Mesenchymal stem cell (in vitro differentiated cells and primary cell): ENCODE data around the gene DLAT.
"Not testable (repeated sequence)": the region's sequence is repeated elsewhere in the genome, so short reads cannot be mapped to it uniquely, and the experiment has no call there.

Source experiments
- DNase-seq: peaks from one replicate; pipeline ENCODE4 v3.0.0-alpha.2; 2013
- H2AFZ ChIP-seq: one replicate; pipeline ENCODE4 v1.6.1; 2013; ENCODE audit warnings: low read depth, mild to moderate bottlenecking, control low read depth, inconsistent platforms, low read length, moderate library complexity
- H2AK5ac ChIP-seq: 2 replicates; pipeline ENCODE4 v1.6.1; 2013; ENCODE audit warnings: low read length, moderate library complexity, mild to moderate bottlenecking, inconsistent platforms; ENCODE audit not compliant: severe bottlenecking
- H2BK120ac ChIP-seq: one replicate; pipeline ENCODE4 v1.6.1; 2013; ENCODE audit warnings: low read depth, mild to moderate bottlenecking, inconsistent platforms, low read length, moderate library complexity
- H2BK12ac ChIP-seq, 2 experiments: one replicate each; pipeline ENCODE4 v1.6.1; 2013; ENCODE audit warnings: inconsistent platforms in 2 of 2, low read length in 2 of 2, mild to moderate bottlenecking in 2 of 2, moderate library complexity in 2 of 2, control low read depth in 1 of 2
- H2BK15ac ChIP-seq: one replicate; pipeline ENCODE4 v1.6.1; 2013; ENCODE audit warnings: mild to moderate bottlenecking, low read depth, inconsistent platforms; ENCODE audit not compliant: poor library complexity, severe bottlenecking
- H2BK5ac ChIP-seq: 2 replicates; pipeline ENCODE4 v1.6.1; 2013; ENCODE audit warnings: low read depth, mild to moderate bottlenecking, low read length, control low read depth, inconsistent platforms; ENCODE audit not compliant: poor library complexity, severe bottlenecking
- H3K14ac ChIP-seq, 2 experiments: one replicate each; pipeline ENCODE4 v1.6.1; 2013; ENCODE audit warnings: inconsistent platforms in 2 of 2, low read length in 2 of 2, control low read depth in 1 of 2, mild to moderate bottlenecking in 1 of 2, moderate library complexity in 1 of 2
- H3K18ac ChIP-seq, 2 experiments: one replicate each; pipeline ENCODE4 v1.6.1; 2013; ENCODE audit warnings: inconsistent platforms in 2 of 2, low read length in 2 of 2, control low read depth in 1 of 2, low read depth in 1 of 2, mild to moderate bottlenecking in 1 of 2
- H3K23ac ChIP-seq, 2 experiments: one replicate each; pipeline ENCODE4 v1.6.1; 2013; ENCODE audit warnings: inconsistent platforms in 2 of 2, low read length in 2 of 2, mild to moderate bottlenecking in 2 of 2, moderate library complexity in 2 of 2, control low read depth in 1 of 2
- H3K27ac ChIP-seq: 2 replicates; pipeline ENCODE4 v1.5.1; 2013; ENCODE audit warnings: mild to moderate bottlenecking, moderate library complexity, low read length, control low read depth, inconsistent platforms; ENCODE audit not compliant: poor library complexity, severe bottlenecking
- H3K27me3 ChIP-seq, 2 experiments: 2 replicates each; pipeline versions ENCODE4 v1.6.1 to v1.7.0; 2013; ENCODE audit warnings: low read length in 2 of 2, mild to moderate bottlenecking in 2 of 2, moderate library complexity in 2 of 2, control low read depth in 1 of 2, inconsistent platforms in 1 of 2; ENCODE audit not compliant: control insufficient read depth in 1 of 2, insufficient read depth in 1 of 2
- H3K36me3 ChIP-seq, 2 experiments: 2 replicates each; pipeline versions ENCODE4 v1.6.1 to v1.7.0; 2013; ENCODE audit warnings: low read length in 2 of 2, control low read depth in 1 of 2, inconsistent platforms in 1 of 2, low read depth in 1 of 2, mild to moderate bottlenecking in 1 of 2; ENCODE audit not compliant: insufficient read depth in 2 of 2, control insufficient read depth in 1 of 2
- H3K4ac ChIP-seq, 2 experiments: one replicate each; pipeline ENCODE4 v1.6.1; 2013; ENCODE audit warnings: inconsistent platforms in 2 of 2, low read length in 2 of 2, mild to moderate bottlenecking in 2 of 2, moderate library complexity in 2 of 2, control low read depth in 1 of 2, low read depth in 1 of 2
- H3K4me1 ChIP-seq: 2 replicates; pipeline ENCODE4 v1.6.1; 2013; ENCODE audit warnings: low read depth, low read length, control low read depth; ENCODE audit not compliant: control insufficient read depth, insufficient read depth
- H3K4me2 ChIP-seq: 2 replicates; pipeline ENCODE4 v1.6.1; 2013; ENCODE audit warnings: low read length, mild to moderate bottlenecking, inconsistent platforms; ENCODE audit not compliant: poor library complexity, severe bottlenecking
- H3K4me3 ChIP-seq, 2 experiments: 2 replicates each; pipeline versions ENCODE4 v1.5.1 to v1.7.0; 2013; ENCODE audit warnings: low read length in 2 of 2, mild to moderate bottlenecking in 2 of 2, control low read depth in 1 of 2, low read depth in 1 of 2; ENCODE audit not compliant: insufficient read depth in 1 of 2
- H3K79me1 ChIP-seq: replicated peaks from 2 replicates; pipeline ENCODE4 v1.6.1; 2013; ENCODE audit warnings: mild to moderate bottlenecking, control low read depth, low read length, inconsistent platforms; ENCODE audit not compliant: poor library complexity, severe bottlenecking
- H3K9ac ChIP-seq: 2 replicates; pipeline ENCODE4 v1.7.0; 2013; ENCODE audit warnings: mild to moderate bottlenecking, low read length, moderate library complexity
- H3K9me3 ChIP-seq: 2 replicates; pipeline ENCODE4 v1.7.0; 2013; ENCODE audit warnings: mild to moderate bottlenecking, low read length; ENCODE audit not compliant: control insufficient read depth
- H4K8ac ChIP-seq: one replicate; pipeline ENCODE4 v1.6.1; 2013; ENCODE audit warnings: inconsistent platforms, mild to moderate bottlenecking, low read length, moderate library complexity
- H4K91ac ChIP-seq: one replicate; pipeline ENCODE4 v1.6.1; 2013; ENCODE audit warnings: mild to moderate bottlenecking, low read length, inconsistent platforms
- WGBS: methylation state at CpG from one replicate; pipeline ENCODE4 v1.1.7; 2013; ENCODE audit warnings: mixed read lengths; 5-methylcytosine and 5-hydroxymethylcytosine counted together

DLAT gene

DNA sequence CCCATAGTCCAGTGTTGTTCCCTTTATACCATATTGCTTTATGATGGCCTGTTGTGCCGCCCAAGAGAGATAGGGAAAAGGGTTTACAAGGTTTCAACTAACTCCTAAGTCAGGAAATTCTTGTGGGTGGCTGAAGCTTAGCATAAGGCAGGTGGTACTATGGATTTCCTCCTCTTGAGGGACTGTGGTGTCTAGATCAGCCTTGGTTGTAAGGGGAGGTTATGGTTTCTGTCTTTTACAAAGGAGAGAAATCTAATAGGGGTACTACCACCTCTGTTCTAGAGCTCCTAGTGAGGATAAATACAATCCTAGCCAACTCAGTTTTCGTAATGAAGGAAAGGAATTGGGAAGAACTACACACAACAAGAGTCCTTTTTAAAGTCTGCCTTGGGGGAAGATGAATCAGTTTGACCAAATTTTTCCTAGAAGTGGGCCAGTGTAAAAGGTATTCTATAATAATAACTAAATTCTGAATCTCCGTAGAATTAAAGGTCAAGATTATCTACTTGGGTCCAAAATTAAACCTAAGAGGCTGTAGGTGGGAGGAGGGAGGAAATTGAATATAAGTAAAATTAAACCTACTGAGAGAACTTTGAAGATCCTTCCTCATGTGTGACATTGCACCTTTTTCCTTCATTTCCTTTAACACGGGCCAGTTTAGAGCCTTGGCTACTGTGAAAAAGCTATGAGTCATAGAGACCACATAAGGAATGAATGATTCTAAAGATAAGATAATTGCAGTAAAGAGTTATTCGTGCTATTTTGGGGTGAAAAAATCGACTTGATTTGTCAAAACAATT is 17.2 kb downstream of the DLAT start:
- WGBS = 100% methylated on average over 1 of the region's 6 CpGs
- no peak overlapping the region for H2BK12ac ChIP-seq
- DNase-seq = peak; percentile 70
- no peaks in the 10 kb centered on the region for H3K27me3 ChIP-seq
- H4K8ac ChIP-seq = no peak overlapping the region
- H3K18ac ChIP-seq = no peak overlapping the region
- no peak overlapping the region for H2AFZ ChIP-seq
- peaks cover 13% of the 10 kb centered on the region for H3K79me1 ChIP-seq
- no peak overlapping the region for H3K4me3 ChIP-seq
- no peak overlapping the region for H3K23ac ChIP-seq
- H2AK5ac ChIP-seq = no peak overlapping the region
- no peak overlapping the region for H4K91ac ChIP-seq
- H3K9ac ChIP-seq = no peak overlapping the region
- H3K4me2 ChIP-seq = no peak overlapping the region
- H2BK120ac ChIP-seq = no peak overlapping the region
- no peak overlapping the region for H3K27ac ChIP-seq
- no peak overlapping the region for H2BK5ac ChIP-seq
- no peak overlapping the region for H3K14ac ChIP-seq
- H3K9me3 ChIP-seq = no peaks in the 10 kb centered on the region
- H3K36me3 ChIP-seq = peaks cover 13 to 82% of the 10 kb centered on the region in 2 experiments
- H3K4ac ChIP-seq = no peak overlapping the region
- no peaks in the 10 kb centered on the region for H3K4me1 ChIP-seq
- no peak overlapping the region for H2BK15ac ChIP-seq

DNA sequence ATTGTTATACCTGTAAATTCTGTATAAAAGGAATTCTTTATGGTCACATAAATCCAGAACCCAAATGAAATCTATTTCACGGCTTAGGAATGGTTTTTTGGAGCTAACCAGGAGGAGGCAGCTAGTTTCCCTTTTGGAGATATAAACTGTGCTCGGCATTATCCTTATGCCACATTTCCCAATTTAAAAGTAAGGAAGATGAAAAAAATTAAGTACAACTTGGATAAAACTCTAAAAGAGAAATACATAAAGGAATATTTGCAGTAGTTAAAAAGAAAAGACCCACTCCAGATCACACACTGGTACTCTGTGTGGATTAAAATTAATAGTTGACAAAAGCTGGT is 17.7 kb downstream of the DLAT start:
- H3K36me3 ChIP-seq = peaks cover 13 to 78% of the 10 kb centered on the region in 2 experiments
- no peak overlapping the region for H4K91ac ChIP-seq
- no peak overlapping the region for H3K27ac ChIP-seq
- no peak overlapping the region for H2BK5ac ChIP-seq
- no peak overlapping the region for H3K4me3 ChIP-seq
- no peak overlapping the region for H3K18ac ChIP-seq
- H3K4me1 ChIP-seq = no peaks in the 10 kb centered on the region
- WGBS = no CpG with 5 or more reads among the region's 2 CpGs
- H2BK15ac ChIP-seq = no peak overlapping the region
- H3K9me3 ChIP-seq = no peaks in the 10 kb centered on the region
- H2AK5ac ChIP-seq = no peak overlapping the region
- peaks cover 12% of the 10 kb centered on the region for H3K79me1 ChIP-seq
- no peak overlapping the region for H3K14ac ChIP-seq
- no peak overlapping the region for H2BK120ac ChIP-seq
- no peak overlapping the region for H2BK12ac ChIP-seq
- no peak overlapping the region for H4K8ac ChIP-seq
- H3K4me2 ChIP-seq = no peak overlapping the region
- H3K27me3 ChIP-seq = no peaks in the 10 kb centered on the region
- H2AFZ ChIP-seq = no peak overlapping the region
- H3K9ac ChIP-seq = no peak overlapping the region
- no peak overlapping the region for H3K4ac ChIP-seq
- no peak overlapping the region for H3K23ac ChIP-seq
- no peak for DNase-seq

DNA sequence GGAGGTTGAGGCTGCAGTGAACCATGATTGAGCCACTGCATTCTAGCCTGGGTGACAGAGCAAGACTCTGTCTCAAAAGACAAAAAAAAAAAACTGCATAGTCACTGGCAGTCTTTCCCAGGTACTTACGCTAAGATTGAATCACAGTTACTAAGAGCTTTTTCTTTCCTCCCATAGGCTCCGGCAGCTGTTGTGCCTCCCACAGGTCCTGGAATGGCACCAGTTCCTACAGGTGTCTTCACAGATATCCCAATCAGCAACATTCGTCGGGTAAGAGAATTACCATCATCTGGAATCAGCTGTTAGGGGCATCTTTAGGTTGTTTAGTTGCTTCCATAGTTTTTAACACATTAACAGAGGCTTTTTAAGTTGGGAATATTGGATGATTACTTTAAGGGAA is 19.8 kb downstream of the DLAT start:
- H3K27ac ChIP-seq = no peak overlapping the region
- no peak overlapping the region for H3K4me2 ChIP-seq
- H3K27me3 ChIP-seq = no peaks in the 10 kb centered on the region
- no peak overlapping the region for H2BK120ac ChIP-seq
- peaks cover 13 to 78% of the 10 kb centered on the region in 2 experiments for H3K36me3 ChIP-seq
- H3K4ac ChIP-seq = no peak overlapping the region
- no peak overlapping the region for H3K9ac ChIP-seq
- H3K14ac ChIP-seq = no peak overlapping the region
- no peak overlapping the region for H2AK5ac ChIP-seq
- no peak overlapping the region for H4K8ac ChIP-seq
- H3K4me3 ChIP-seq = no peak overlapping the region
- no peak overlapping the region for H2BK15ac ChIP-seq
- no peaks in the 10 kb centered on the region for H3K4me1 ChIP-seq
- DNase-seq = no peak
- no peak overlapping the region for H3K23ac ChIP-seq
- H3K79me1 ChIP-seq = peaks cover 13% of the 10 kb centered on the region
- no peak overlapping the region for H4K91ac ChIP-seq
- H3K18ac ChIP-seq = peak overlapping the region in 1 of 2 experiments; percentile 24
- H2BK12ac ChIP-seq = no peak overlapping the region
- H2BK5ac ChIP-seq = no peak overlapping the region
- no peaks in the 10 kb centered on the region for H3K9me3 ChIP-seq
- H2AFZ ChIP-seq = no peak overlapping the region
- WGBS = 100% methylated on average over 2 of the region's 4 CpGs

DNA sequence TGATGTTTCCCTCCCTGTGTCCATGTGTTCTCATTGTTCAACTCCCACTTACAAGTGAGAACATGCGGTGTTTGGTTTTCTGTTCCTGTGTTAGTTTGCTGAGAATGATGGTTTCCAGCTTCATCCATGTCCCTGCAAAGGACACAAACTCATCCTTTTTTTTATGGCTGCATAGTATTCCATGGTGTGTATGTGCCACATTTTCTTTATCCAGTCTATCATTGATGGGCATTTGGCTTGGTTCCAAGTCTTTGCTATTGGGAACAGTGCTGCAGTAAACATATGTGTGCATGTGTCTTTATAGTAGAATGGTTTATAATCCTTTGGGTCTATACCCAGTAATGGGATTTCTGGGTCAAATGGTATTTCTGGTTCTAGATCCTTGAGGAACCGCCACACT is 21.4 kb downstream of the DLAT start:
- H3K4me1 ChIP-seq, H3K27ac ChIP-seq, H2BK120ac ChIP-seq, H2BK12ac ChIP-seq, H2BK5ac ChIP-seq, H3K4me2 ChIP-seq, H3K14ac ChIP-seq, H4K8ac ChIP-seq, H3K27me3 ChIP-seq, H3K18ac ChIP-seq, H3K9me3 ChIP-seq, H3K4me3 ChIP-seq, H2AFZ ChIP-seq, H3K9ac ChIP-seq, H3K4ac ChIP-seq, H2AK5ac ChIP-seq, H3K23ac ChIP-seq, H4K91ac ChIP-seq, DNase-seq, H2BK15ac ChIP-seq: not testable (repeated sequence)
- Histone ChIP-seq H3K79me1 (peaks cover 15% of the 10 kb centered on the region), H3K36me3 (peaks cover 13 to 80% of the 10 kb centered on the region in 2 experiments)
- 100% methylated on average over 1 of the region's 2 CpGs for WGBS
